HepG2 (cell line): ENCODE measurements around the gene POLR3GL. TPM values are rescaled to one million over a fixed set of nuclear protein-coding genes. Genes with fewer than 3 reads are reported as not detected.

Experiments
- DNMT3B ChIP-seq: conservative IDR thresholded peaks from 2 replicates; pipeline ENCODE4 v1.6.1; 2016; ENCODE audit warnings: missing biosample characterization, control low read depth
- KDM2A ChIP-seq: sonication (generic); formaldehyde crosslinking; IDR thresholded peaks from 2 replicates; pipeline ENCODE4 v1.4.0; 2020; ENCODE audit warnings: low read depth, missing genetic modification reagents, borderline replicate concordance
- MYNN ChIP-seq: sonication (generic); formaldehyde crosslinking; IDR thresholded peaks from 2 replicates; pipeline ENCODE4 v1.4.0; 2020; ENCODE audit warnings: mild to moderate bottlenecking, low read depth, missing genetic modification reagents
- NCOA2 ChIP-seq: sonication (generic); formaldehyde crosslinking; IDR thresholded peaks from 2 replicates; pipeline ENCODE4 v1.8.0; 2022; ENCODE audit warnings: inconsistent platforms
- TOPORS ChIP-seq: sonication (generic); formaldehyde crosslinking; IDR thresholded peaks from 2 replicates; pipeline ENCODE4 v1.8.0; 2023; ENCODE audit warnings: mild to moderate bottlenecking, missing genetic modification reagents
- ZFP36 ChIP-seq: fragments of 150-350 bp; IDR thresholded peaks from 2 replicates; pipeline ENCODE4 v1.6.1; 2018; ENCODE audit warnings: borderline replicate concordance, low read length, low read depth; ENCODE audit not compliant: partially characterized antibody
- ZNF232 ChIP-seq: sonication (generic); formaldehyde crosslinking; IDR thresholded peaks from 2 replicates; pipeline ENCODE4 v1.4.0; 2020; ENCODE audit warnings: missing genetic modification reagents, borderline replicate concordance
- ZNF644 ChIP-seq: IDR thresholded peaks from 2 replicates; pipeline ENCODE4 v1.6.1; 2016; ENCODE audit warnings: low read depth
- polyA plus RNA-seq, 8 experiments: library from polyadenylated mRNA; depleted of rRNA in 3 of 8; stranded (reverse) in 7 of 8; unstranded in 1 of 8; fragments of >200 nt; fragmentation: Illumina TruSeq in 4 of 8; extraction: Trizol in 4 of 8; gene quantifications; 2 replicates each; pipeline versions ENCODE4 v1.2.1 to v1.2.3, GENCODE V29; 2011 to 2016; ENCODE audit warnings: low read depth in 4 of 8, missing spikeins in 1 of 8, mixed read lengths in 1 of 8; ENCODE audit not compliant: insufficient read depth in 1 of 8
- total RNA-seq, 5 experiments: library from RNA; depleted of rRNA; stranded (reverse); fragments of >200 nt; fragmentation: Illumina TruSeq; extraction: Trizol; gene quantifications; 2 replicates each; pipeline ENCODE4 v1.2.3, GENCODE V29; 2016; ENCODE audit warnings: low read depth in 1 of 5
- TF ChIP-seq, protein P1 (sequence below): sonication (generic); formaldehyde crosslinking; IDR thresholded peaks from 2 replicates; pipeline ENCODE4 v1.5.0; 2020; ENCODE audit warnings: mild to moderate bottlenecking, missing genetic modification reagents
- TF ChIP-seq, protein P2 (sequence below): sonication (generic); formaldehyde crosslinking; IDR thresholded peaks from 2 replicates; pipeline ENCODE4 v1.5.0; 2020; ENCODE audit warnings: missing genetic modification reagents
- TF ChIP-seq, protein P3 (sequence below): IDR thresholded peaks from 2 replicates; pipeline ENCODE4 v1.6.1; 2016; ENCODE audit warnings: missing compliant biosample characterization, missing genetic modification reagents, borderline replicate concordance
- TF ChIP-seq, protein P4 (sequence below): IDR thresholded peaks from 2 replicates; pipeline ENCODE4 v1.6.1; 2016; ENCODE audit warnings: missing biosample characterization, missing genetic modification reagents, low read depth
- TF ChIP-seq, protein P5 (sequence below): sonication (generic); formaldehyde crosslinking; IDR thresholded peaks from 2 replicates; pipeline ENCODE4 v1.8.0; 2022; ENCODE audit warnings: missing genetic modification reagents, mild to moderate bottlenecking, moderate library complexity, borderline replicate concordance
- TF ChIP-seq, protein P6 (sequence below): sonication (generic); formaldehyde crosslinking; IDR thresholded peaks from 2 replicates; pipeline ENCODE4 v1.5.1; 2020; ENCODE audit warnings: mild to moderate bottlenecking, moderate library complexity, missing genetic modification reagents
- TF ChIP-seq, protein P7 (sequence below): IDR thresholded peaks from 2 replicates; pipeline ENCODE4 v1.6.1; 2012; ENCODE audit warnings: low read length, improper control_type of control experiment

The POLR3GL gene
- total and polyA plus RNA-seq, 2 of the 13 experiments (the other 11 are each of a cell fraction or from before 2014, with no cell fraction given) = 11.5 to 12.4 TPM

DNA sequence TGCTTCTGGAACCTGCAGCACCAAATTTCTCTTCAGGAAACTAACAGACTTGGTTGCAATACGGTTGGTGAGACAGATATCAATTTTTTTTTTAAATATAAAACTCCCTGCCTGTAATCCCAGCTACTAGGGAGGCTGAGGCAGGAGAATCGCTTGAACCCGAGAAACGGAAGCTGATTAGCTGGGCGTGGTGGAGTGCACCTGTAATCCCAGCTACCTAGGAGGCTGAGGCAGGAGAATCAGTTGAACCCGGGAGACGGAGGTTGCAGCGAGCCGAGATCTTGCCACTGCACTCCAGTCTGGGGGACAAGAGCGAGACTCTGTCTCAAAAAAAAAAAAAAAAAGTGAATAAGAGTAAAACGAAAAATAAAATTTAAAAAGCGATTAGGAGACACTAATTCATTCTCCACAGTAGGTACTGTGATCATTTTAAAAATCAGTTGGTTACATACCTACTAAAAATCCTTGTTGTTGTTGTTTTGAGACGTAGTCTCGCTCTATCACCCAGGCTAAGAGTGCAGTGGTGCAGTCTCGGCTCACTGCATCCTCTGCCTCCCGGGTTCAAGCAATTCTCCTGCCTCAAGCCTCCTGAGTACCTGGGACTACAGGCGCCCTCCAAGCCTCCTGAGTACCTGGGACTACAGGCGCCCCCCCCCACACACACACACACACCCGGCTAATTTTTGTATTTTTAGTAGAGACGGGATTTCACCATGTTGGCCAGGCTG is 36.4 kb upstream of the POLR3GL start (continued):
- TF ChIP-seq, protein P1, sequence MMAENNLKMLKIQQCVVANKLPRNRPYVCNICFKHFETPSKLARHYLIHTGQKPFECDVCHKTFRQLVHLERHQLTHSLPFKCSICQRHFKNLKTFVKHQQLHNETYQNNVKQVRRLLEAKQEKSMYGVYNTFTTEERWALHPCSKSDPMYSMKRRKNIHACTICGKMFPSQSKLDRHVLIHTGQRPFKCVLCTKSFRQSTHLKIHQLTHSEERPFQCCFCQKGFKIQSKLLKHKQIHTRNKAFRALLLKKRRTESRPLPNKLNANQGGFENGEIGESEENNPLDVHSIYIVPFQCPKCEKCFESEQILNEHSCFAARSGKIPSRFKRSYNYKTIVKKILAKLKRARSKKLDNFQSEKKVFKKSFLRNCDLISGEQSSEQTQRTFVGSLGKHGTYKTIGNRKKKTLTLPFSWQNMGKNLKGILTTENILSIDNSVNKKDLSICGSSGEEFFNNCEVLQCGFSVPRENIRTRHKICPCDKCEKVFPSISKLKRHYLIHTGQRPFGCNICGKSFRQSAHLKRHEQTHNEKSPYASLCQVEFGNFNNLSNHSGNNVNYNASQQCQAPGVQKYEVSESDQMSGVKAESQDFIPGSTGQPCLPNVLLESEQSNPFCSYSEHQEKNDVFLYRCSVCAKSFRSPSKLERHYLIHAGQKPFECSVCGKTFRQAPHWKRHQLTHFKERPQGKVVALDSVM (CRISPR knock-in tag) = peak; percentile 49; the same call in 1 of the 2 replicates
- TF ChIP-seq ZNF232 (CRISPR knock-in tag) (0 out of 2 replicates have a peak, but pooled peaks have one; percentile 30), NCOA2 (CRISPR knock-in tag) (no peak), ZFP36 (no peak), MYNN (CRISPR knock-in tag) (no peak), TOPORS (CRISPR knock-in tag) (no peak), DNMT3B (CRISPR knock-in tag) (no peak), ZNF644 (no peak), KDM2A (CRISPR knock-in tag) (no peak)
- TF ChIP-seq, protein P2, sequence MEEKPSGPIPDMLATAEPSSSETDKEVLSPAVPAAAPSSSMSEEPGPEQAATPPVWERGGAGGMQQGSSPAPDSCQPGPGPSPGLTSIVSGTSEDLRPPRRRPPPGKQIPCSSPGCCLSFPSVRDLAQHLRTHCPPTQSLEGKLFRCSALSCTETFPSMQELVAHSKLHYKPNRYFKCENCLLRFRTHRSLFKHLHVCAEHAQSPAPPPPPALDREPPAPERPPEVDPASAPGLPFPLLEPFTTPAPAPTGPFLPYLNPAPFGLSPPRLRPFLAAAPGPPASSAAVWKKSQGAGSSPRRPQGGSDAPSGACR (CRISPR knock-in tag) = 0 out of 2 replicates have a peak, but pooled peaks have one; percentile 2
- TF ChIP-seq, protein P3, sequence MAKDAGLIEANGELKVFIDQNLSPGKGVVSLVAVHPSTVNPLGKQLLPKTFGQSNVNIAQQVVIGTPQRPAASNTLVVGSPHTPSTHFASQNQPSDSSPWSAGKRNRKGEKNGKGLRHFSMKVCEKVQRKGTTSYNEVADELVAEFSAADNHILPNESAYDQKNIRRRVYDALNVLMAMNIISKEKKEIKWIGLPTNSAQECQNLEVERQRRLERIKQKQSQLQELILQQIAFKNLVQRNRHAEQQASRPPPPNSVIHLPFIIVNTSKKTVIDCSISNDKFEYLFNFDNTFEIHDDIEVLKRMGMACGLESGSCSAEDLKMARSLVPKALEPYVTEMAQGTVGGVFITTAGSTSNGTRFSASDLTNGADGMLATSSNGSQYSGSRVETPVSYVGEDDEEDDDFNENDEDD (CRISPR knock-in tag) = no peak
- TF ChIP-seq, protein P4, sequence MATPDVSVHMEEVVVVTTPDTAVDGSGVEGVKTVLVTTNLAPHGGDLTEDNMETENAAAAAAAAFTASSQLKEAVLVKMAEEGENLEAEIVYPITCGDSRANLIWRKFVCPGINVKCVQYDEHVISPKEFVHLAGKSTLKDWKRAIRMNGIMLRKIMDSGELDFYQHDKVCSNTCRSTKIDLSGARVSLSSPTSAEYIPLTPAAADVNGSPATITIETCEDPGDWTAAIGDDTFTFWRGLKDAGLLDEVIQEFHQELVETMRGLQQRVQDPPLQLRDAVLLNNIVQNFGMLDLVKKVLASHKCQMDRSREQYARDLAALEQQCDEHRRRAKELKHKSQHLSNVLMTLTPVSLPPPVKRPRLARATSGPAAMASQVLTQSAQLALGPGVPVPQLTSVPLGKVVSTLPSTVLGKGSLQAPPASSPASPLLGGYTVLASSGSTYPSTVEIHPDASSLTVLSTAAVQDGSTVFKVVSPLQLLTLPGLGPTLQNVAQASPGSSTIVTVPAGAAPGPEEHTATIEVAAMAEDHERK (CRISPR knock-in tag) = no peak
- TF ChIP-seq, protein P5, sequence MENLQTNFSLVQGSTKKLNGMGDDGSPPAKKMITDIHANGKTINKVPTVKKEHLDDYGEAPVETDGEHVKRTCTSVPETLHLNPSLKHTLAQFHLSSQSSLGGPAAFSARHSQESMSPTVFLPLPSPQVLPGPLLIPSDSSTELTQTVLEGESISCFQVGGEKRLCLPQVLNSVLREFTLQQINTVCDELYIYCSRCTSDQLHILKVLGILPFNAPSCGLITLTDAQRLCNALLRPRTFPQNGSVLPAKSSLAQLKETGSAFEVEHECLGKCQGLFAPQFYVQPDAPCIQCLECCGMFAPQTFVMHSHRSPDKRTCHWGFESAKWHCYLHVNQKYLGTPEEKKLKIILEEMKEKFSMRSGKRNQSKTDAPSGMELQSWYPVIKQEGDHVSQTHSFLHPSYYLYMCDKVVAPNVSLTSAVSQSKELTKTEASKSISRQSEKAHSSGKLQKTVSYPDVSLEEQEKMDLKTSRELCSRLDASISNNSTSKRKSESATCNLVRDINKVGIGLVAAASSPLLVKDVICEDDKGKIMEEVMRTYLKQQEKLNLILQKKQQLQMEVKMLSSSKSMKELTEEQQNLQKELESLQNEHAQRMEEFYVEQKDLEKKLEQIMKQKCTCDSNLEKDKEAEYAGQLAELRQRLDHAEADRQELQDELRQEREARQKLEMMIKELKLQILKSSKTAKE (CRISPR knock-in tag) = no peak
- TF ChIP-seq, protein P6, sequence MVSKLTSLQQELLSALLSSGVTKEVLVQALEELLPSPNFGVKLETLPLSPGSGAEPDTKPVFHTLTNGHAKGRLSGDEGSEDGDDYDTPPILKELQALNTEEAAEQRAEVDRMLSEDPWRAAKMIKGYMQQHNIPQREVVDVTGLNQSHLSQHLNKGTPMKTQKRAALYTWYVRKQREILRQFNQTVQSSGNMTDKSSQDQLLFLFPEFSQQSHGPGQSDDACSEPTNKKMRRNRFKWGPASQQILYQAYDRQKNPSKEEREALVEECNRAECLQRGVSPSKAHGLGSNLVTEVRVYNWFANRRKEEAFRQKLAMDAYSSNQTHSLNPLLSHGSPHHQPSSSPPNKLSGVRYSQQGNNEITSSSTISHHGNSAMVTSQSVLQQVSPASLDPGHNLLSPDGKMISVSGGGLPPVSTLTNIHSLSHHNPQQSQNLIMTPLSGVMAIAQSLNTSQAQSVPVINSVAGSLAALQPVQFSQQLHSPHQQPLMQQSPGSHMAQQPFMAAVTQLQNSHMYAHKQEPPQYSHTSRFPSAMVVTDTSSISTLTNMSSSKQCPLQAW (CRISPR knock-in tag) = no peak
- TF ChIP-seq, protein P7, sequence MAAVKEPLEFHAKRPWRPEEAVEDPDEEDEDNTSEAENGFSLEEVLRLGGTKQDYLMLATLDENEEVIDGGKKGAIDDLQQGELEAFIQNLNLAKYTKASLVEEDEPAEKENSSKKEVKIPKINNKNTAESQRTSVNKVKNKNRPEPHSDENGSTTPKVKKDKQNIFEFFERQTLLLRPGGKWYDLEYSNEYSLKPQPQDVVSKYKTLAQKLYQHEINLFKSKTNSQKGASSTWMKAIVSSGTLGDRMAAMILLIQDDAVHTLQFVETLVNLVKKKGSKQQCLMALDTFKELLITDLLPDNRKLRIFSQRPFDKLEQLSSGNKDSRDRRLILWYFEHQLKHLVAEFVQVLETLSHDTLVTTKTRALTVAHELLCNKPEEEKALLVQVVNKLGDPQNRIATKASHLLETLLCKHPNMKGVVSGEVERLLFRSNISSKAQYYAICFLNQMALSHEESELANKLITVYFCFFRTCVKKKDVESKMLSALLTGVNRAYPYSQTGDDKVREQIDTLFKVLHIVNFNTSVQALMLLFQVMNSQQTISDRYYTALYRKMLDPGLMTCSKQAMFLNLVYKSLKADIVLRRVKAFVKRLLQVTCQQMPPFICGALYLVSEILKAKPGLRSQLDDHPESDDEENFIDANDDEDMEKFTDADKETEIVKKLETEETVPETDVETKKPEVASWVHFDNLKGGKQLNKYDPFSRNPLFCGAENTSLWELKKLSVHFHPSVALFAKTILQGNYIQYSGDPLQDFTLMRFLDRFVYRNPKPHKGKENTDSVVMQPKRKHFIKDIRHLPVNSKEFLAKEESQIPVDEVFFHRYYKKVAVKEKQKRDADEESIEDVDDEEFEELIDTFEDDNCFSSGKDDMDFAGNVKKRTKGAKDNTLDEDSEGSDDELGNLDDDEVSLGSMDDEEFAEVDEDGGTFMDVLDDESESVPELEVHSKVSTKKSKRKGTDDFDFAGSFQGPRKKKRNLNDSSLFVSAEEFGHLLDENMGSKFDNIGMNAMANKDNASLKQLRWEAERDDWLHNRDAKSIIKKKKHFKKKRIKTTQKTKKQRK = no peak
